Central memory CD4-positive, alpha-beta T cell (primary cell): Measurements from ENCODE around the gene RNF11.
"Not testable (repeated sequence)": the region's sequence is repeated elsewhere in the genome, so short reads cannot be mapped to it uniquely, and the experiment has no call there.

Experiments
- DNase-seq: peaks from one replicate; pipeline ENCODE4 v3.0.0; 2022
- total RNA-seq, 3 experiments: gene quantifications; one replicate each; lab custom pipeline; 2026; lab: John Stamatoyannopoulos, UW

Gene RNF11, protein sequence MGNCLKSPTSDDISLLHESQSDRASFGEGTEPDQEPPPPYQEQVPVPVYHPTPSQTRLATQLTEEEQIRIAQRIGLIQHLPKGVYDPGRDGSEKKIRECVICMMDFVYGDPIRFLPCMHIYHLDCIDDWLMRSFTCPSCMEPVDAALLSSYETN
- 64.2 to 92.0 (median 79.9) reads per million in 3 experiments for total RNA-seq

DNA sequence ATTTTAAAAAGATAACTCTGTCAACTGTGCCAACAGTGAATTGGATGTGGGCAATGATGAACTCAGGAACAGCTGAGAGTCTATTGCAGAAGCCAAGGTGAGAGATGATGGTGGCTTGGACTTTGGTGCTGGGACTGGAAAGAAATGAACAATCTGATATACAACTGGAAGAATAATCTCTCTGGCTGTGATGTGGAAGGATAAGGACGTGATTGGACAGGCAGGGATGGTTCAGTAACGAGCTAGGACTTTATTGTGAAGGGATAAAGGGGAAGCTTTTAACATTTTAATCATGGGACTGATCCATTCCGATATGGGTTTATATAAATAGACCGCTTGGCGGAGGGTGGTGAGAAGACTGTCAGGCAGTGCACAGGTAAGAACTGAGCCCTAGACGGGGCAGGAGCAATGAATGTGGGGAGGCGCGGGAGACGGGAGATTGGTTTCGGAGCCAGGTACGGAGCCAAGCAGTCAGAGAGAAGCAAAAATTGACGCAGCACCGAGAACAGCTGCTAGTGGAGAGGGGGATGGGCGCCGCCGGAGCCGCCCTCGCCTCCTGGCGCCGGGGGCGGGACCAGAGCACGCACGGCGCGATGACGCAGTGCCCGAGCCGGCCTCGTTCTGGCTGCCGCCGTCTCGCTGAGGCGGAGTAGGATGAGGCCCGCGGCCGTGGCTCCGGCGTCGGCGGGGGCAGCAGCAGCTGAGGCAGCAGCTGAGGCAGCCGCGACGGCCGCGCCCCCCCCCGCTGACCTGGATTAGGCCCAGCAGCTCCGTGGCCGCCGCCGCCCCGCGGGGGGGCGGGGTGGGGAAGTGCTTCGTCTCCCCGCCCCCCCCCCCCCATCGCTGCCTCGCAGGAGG is at the start of gene RNF11:
RNF11 (plus strand) TSS at position 601 of the 858 bp plus-strand sequence. CDS start 484 bp downstream, outside the sequence.
- DNase-seq: peak; percentile 92

DNA sequence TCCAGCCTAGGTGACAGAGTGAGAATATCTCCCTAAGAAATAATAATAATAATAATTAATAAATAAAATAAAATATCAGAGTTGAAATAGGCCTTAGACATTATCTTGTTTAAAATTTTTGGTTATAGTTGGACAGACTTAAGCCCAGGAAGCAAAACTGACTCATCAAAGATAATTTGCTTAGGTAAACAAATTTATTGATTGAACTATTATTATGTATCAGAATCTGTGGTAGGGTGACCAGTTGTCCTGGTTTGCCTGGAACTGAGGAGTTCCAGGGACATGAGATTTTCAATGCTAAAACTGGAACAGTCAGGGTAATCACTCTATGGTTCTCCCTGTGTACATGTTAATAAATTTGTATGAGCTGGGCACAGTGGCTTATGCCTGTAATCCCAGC is 47.8 kb upstream of the RNF11 start:
- no peak for DNase-seq

DNA sequence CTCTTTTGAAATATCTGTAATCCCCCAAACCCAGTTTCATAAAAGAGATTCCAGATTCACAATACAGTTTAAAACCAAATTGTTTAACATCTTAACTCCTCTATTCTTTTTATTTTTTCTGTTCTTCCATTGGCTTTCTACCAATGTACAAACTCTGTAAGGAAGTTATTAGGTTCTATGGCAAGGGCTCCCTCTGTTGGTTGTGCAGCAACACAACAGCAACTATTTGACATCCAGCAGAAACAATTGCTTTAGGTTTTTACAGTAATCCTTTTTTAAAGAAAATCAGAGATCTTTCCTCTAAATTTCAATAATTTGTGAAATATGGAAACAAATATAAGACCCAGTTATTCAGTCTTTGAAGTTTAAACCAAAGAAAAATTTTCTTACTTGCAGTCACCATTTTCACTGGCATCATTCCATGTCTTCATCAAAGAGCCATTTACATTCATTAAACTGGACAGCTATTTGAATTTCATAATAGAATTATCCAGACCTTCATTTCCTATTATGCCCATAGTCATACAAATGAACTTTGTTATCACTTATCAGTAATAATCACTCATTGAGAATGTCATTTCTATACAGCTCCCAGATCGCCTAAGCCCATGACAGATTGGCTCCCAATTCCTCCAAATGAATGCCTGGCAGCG is 46.5 kb upstream of the RNF11 start:
- DNase-seq: peak; percentile 41

DNA sequence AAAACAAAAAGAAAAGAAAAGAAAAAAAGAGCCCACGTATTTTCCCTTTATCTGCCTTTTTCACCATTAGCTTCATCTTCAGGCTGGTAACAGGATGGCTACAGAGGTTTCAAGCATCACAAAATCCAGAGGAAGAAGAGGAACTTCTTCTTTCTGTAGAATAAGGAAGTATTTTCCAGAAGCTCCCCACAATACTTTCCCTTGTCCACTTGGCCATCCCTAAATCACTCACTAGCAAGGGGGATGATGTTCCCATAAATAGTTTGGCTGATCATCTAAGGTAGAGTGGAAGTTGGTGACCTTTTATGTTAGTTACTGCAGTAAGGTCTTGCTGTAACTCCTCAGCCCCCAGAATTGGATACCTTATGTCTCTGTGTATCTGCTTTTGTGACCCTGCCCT is 45.1 kb upstream of the RNF11 start:
- DNase-seq: no peak

DNA sequence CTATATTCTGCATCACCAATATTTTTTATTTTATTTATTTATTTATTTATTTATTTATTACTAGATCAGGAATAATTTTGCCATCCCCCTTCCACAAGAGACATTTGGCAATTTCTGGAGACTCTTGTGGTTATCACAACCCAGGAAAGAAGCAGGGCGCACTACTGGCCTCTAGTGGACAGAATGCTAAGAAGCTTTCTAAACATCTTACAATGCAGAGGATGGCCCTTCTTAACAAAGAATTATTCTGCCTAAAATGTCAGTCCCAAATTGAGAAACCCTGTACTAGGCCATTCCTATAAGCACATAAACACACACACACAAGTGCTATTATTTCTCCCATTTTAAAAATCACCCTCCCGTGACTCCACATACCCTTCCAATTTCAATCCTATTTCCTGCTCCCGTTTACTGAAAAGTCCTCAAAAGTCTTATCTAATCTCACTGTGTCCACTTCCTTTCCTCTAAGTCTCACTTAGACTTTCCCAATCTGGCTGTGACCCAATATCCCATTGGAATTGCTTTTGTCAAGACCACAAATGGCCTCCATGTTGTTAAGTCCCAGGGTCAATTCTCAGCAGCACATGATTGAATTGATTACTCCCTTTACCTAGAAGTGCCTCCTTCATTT is 43.7 kb upstream of the RNF11 start:
- peak; percentile 17 for DNase-seq

DNA sequence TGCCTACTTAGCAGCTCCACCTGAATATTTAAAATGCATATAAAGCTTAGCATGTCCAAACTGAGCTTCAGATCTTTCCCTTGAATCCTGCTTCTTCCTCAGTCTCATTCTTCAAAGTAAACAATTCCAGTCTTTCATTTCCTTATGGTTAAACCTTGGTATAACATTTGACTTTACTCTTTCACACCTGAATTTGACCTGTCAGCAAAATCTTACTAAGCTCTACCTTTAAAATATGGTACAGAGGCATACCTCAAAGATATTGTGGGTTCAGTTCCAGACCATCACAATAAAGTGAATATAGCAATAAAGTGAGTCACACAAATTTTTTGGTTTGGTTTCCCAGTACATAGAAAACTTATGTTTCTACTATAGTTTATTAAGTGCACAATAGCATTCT is 42.5 kb upstream of the RNF11 start:
- DNase-seq: no peak

DNA sequence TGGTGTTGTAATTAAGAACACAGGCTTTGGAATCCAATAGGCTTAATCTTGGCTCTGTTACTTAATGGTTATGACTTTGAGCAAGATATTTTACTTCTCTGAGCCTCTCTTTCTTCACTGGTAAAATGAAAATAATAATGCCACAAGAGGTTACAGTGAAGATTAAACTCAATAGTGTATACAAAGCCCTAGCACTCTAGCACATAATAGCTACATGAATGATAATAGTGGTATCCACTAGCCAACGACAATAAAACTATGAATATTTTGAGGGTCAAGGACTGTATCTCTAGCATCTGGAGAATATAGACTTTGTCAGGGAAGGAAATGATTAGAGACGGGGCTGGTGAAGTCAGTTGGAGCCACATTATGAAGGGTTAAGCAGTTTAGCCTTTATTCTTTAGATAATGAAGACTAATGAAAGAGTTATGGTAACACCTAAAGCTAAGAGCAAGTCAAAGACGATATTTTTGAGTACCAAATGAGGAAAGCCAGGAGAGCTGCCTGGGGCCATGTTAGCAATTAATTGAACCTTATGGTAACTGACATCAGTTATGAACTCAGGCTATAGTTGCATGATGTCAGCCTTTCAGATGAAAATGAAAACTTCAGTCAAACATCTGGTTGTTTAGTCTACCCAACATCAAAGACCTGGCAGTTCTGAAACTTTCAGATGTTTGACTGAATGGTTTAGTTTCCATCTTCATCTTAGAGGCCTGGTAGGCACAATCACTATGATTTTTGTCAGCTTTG is 32.8 kb upstream of the RNF11 start:
- DNase-seq: no peak

DNA sequence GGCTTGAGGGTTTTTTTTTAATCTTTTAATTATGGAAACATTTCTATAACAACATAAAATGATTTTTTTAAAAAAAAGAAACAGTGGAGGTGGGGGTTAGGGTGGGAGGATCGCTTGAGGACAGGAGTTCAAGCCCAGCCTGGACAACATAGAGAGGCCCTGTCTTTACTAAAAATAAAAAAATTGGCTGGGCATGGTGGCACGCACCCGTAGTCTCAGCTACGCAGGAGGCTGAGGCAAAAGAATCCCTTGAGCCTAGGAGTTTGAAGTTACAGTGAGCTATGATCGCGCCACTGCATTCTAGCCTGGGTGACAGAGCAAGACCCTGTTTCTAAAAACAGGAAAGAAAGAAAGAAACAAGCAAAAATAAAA is 32.2 kb upstream of the RNF11 start:
- no peak for DNase-seq

DNA sequence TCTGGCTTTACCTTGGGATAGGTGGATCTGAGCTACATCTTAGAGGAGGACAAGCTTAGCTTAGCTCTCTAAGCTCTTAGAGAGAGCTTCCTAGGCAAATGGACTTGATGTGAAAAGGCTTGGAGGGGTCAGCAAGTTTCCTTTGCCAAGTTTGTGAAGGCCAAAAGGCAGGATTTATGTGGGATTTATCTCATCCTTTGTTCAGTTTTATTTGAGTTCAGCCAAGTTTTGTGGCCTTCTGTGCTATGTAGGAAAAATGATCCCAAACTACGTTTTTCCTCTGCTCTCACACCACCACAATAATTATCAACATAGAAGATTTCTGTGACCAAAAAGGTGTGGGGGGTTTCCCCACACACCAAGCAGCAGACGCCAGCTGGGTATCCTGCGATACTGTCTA is 26.0 kb upstream of the RNF11 start:
- no peak for DNase-seq

DNA sequence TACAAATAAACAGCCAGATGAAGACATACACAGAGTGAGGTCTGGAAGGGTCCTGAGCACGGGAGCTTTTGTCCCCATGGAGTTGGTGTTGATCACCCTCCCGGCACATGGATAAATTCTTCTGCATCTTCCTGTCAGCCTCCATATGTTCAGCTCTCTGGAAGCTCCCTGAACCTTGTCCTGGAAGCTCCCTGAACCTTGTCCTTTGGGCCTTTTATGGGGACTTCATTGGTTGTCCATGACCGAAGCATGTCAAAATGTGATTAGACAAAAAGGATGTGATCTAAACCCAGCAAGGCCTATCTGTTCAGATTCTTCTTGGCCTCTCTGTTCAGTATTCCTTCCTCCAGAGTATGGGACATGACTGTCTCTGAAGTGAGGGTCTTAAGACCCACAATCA is 25.4 kb upstream of the RNF11 start:
- no peak for DNase-seq

DNA sequence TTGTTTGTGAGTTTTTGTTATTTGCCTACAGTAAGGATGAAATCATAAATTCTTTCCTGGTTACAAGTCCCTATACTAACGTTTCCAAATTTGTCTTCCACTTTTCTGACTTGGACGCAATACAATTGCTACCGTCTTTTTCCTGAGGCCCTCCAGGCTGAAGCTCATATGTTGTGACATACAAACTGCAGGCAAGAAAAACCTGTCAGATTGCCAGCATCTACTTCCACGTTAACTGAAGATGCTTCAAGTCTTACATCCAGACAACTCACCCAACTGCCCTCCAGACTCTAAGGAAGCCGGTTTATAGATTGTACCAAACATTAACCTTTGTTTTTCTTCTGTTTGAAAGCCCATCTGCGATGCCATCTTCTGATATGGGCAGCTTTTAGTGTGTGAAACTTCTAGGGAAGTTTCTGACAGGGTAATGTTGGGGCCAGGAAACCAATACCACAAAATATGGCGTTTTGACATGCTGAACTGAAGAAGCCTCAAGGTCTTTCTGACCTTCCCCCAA is 21.4 kb upstream of the RNF11 start:
- DNase-seq: no peak

DNA sequence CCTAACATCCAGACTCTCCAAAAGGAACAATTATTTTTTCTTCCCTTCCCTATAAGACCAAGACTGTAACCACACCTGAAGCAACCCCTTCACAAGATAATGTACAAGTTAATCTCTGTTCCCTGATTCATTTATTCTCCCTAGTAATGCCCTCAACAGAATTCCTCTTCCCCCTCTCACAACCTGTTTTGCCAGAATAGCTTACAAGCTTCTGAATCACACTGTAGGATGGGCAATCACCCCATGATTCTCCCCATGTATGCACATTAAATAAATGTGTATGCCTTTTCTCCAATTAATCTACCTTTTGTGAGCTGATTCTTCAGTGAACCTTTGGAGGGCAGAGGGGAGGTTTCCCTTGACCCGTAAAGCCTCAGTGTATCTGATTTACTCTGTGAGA is 20.9 kb upstream of the RNF11 start:
- DNase-seq: no peak

DNA sequence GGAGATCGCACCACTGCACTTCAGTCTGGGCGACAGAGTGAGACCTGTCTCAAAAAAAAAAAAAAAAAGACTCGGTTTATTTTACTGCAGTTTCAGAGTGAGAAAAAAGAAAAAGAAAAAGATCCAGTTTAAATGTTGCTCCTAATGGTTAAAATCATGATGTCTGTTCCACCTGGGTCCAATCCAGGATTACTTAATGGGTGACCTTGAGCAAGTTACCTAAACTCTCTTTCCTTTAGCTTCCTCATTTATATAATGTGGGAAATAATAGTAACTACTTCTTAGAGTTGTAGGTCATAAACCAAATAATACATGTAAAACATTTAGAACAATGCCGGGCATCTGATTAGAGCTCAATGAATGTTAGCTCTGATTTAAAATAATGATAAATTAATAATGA is 19.4 kb upstream of the RNF11 start:
- no peak for DNase-seq

DNA sequence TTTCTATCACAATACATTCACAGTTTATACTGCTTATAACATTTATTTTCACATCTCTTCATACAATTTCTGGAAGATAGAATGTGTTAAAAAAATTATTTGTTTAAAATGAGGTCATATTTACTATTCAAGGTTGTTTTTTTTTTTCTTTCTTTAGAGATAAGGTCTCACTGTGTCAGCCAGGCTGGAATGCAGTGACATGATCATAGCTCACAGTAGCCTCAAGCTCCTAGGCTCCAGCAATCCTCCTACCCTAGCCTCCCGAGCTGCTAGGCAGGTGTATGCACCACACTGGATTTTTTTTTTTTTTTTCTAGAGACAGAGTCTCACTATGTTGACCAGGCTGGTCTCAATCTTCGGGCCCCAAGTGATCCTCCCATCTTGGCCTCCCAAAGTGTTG is 19.0 kb upstream of the RNF11 start:
- DNase-seq: no peak

DNA sequence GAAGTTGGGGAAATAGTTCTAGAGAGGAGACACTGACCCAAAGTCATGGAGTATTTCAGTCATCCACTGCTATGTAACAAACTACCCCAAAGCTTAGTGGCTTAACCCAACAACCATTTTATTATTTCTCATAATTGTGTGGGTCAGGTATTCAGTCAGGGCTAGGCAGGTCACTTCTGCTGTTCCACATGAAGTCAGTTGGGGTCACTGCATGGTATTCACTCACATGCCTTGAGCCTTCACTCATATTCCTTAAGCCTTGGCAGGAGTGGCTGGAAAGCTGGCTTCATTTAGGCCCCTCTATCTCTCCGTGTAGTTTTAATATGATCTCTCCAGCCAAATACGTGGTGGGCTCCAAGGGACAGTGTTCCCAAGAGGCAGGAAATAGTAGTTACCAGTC is 17.5 kb upstream of the RNF11 start:
- no peak for DNase-seq

DNA sequence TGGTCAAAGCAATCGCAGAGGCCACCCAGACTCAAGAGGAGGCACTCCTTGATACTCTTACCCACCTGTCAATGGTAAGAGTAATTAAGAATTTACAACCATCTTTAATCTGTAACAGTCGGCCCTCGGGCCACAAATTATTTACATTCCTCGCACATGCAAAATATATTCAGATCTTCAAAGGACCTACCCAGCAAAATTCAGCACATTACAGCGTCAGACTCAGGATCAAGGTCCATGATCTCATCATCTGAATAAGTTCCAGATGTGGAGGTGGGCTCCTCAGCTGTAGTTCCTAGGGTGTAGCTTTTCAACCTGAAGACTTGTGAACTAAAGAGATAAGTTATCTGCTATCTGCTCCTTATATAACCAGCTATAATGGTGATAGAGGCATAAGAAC is 17.1 kb upstream of the RNF11 start:
- DNase-seq: no peak

DNA sequence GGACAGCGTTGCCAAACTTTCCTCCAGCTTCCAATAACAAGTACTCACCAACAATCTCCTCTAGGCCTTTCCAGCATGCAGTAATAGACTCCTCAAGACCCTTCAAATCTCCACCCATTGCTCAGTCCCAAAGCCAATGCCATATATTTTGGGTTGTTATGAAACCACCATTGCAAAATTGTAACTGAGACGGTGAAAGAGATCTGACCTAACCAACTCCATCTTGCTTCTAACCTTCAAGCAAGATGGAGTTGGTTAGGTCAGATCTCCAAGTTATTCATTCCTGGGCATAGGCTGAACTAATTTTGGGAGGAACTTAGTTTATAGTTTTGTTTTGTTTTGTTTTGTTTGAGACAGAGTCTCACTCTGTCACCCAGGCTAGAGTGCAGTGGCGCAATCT is 14.5 kb upstream of the RNF11 start:
- DNase-seq: not testable (repeated sequence)

DNA sequence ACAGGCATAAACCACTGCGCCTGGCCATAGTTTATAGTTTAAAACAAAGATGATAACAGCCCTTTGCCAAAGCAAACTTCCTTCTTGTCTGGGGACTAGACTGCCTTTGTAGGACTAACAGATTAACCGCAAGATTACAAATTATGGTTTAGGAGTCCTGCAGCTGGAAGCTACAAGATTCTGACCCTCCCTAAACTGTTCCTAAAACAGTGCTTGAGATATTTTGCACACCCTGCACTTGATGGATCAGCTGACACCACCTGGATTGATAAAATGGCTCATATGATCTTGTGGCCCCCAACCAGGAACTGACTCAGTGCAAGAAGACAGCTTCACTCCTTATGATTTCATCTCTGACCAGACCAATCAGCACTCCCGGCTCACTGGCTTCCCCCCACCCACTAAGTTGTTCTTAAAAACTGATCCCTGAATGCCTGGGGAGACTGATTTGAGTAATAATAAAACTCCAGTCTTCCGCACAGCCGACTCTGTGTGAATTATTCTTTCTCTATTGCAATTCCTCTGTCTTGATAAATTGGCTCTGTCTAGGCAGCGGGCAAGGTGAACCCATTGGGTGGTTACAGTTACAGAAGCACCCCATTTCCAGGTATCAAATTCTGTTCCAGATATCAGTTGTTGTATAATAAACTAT is 13.8 kb upstream of the RNF11 start:
- DNase-seq: no peak

DNA sequence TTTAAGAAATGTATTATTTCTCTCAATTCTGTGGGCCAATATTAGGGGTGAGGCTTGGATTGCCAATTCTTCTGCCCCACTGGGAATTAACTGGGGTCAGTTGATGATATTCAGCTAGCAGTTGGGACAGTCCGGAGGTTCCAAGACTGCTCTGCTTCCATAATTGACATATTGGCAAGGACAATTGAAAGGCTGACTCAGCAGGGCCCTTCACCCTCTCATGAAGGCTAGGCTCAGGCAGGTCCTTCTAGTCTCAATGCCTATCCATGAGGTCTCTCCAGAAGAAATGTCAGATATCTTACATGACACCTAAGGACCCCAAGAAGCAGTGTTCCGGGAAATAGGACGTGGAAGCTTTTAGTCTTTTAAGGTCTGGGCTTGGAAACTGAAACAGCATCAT is 13.3 kb upstream of the RNF11 start:
- no peak for DNase-seq

DNA sequence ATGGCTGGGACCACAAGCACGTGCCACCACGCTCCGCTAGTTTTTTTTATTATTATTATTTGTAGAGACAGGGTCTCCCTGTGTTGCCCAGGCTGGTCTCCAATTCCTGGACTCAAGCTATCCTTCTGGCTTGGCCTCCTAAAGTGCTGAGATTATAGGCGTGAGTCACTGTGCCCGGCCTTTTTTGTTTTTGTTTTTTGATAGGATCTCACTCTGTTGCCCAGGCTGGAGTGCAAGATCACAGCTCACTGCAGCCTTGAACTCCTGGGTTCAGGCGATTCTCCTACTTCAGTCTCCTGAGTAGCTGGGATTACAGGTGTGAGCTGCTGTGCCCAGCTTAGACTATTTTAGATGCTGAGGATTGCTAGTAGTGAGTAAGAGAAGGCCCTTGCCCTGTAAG is 11.8 kb upstream of the RNF11 start:
- DNase-seq: no peak

DNA sequence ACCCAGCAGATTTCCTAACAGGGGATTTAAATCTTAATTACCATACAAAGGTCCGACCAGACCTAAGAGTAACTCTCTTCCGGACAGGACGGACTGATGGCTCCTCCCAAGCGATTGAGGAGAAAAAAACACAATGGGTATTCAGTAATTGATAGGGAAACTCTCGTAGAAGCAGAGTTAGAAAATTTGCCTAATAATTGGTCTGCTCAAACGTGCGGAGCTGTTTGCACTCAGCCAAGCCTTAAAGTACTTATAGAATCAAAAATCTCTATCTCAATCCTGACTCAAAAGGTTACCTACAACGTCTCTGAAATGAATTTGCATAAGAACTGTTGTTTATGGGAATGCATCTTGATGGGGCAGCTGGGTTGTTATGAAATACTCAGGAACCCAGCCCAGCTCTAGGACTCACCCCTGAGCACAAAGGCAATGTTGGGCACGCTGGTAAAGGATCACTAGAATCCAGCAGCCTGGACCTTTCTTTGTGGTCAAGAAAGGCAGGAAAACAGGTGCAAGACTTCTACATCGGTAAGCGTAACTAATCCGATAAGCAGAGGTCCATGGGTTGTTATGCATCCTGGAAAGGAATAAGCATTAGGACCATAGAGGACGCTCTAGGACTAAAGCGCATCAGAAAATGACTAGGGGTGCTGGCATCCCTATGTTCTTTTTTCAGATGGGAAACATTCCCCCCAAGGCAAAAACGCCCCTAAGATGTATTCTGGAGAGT is 8.7 kb upstream of the RNF11 start:
- not testable (repeated sequence) for DNase-seq
